Chondrocyte (in vitro differentiated cells): Measurements from ENCODE around the gene DNAJB12. TPM values are rescaled to one million over a fixed set of nuclear protein-coding genes. Genes with fewer than 3 reads are reported as not detected.
"Not testable (repeated sequence)": the region's sequence is repeated elsewhere in the genome, so short reads cannot be mapped to it uniquely, and the experiment has no call there.

ENCODE experiments used
- DNase-seq: peaks from one replicate; pipeline ENCODE4 v3.0.0; 2021; ENCODE audit warnings: mixed read lengths, low spot score
- H3K27ac Mint-ChIP-seq: one replicate; pipeline ENCODE4 v1.8.0; 2021; ENCODE audit warnings: mild to moderate bottlenecking, moderate library complexity, mixed read lengths; ENCODE audit not compliant: unreplicated experiment
- H3K27me3 Mint-ChIP-seq: 2 replicates; pipeline ENCODE4 v1.8.0; 2021; ENCODE audit warnings: low read depth, mixed read lengths
- H3K36me3 Mint-ChIP-seq: 2 replicates; pipeline ENCODE4 v1.8.0; 2021; ENCODE audit warnings: low read depth, mixed read lengths
- H3K4me1 Mint-ChIP-seq: 2 replicates; pipeline ENCODE4 v1.8.0; 2021; ENCODE audit warnings: low read depth, mild to moderate bottlenecking, mixed read lengths
- H3K4me3 Mint-ChIP-seq: one replicate; pipeline ENCODE4 v1.8.0; 2021; ENCODE audit warnings: mild to moderate bottlenecking, moderate library complexity, mixed read lengths; ENCODE audit not compliant: unreplicated experiment
- H3K9me3 Mint-ChIP-seq: 2 replicates; pipeline ENCODE4 v1.8.0; 2021; ENCODE audit warnings: low read depth, mixed read lengths
- CTCF ChIP-seq: fragments of 200-600 bp; sonication (generic); IDR thresholded peaks from 2 replicates; pipeline ENCODE4 v1.5.0; 2021; ENCODE audit warnings: antibody characterized with exemption, mild to moderate bottlenecking, moderate library complexity
- total RNA-seq: library from RNA; stranded (reverse); gene quantifications from 3 replicates; pipeline ENCODE4 v1.2.1, GENCODE V29; 2021

DNAJB12 gene
- total RNA-seq, 1 donor from 2014 or later = 28.7 TPM

- H3K27ac Mint-ChIP-seq = no peak overlapping the region
- TF ChIP-seq CTCF = no peak
- no peaks in the 10 kb centered on the region for H3K9me3 Mint-ChIP-seq
- peaks cover 7% of the 10 kb centered on the region for H3K4me1 Mint-ChIP-seq
- H3K4me3 Mint-ChIP-seq = no peak overlapping the region
- DNase-seq = no peak
- no peaks in the 10 kb centered on the region for H3K27me3 Mint-ChIP-seq
- H3K36me3 Mint-ChIP-seq = peaks cover 8% of the 10 kb centered on the region
These were observed 34.3 kb upstream of the DNAJB12 start for GRCh38 chr10:72389014-72389413.

- Mint-ChIP-seq H3K27ac (no peak overlapping the region), H3K36me3 (peaks cover 5% of the 10 kb centered on the region), H3K4me3 (no peak overlapping the region), H3K4me1 (peaks cover 7% of the 10 kb centered on the region), H3K9me3 (no peaks in the 10 kb centered on the region), H3K27me3 (no peaks in the 10 kb centered on the region)
- no peak for TF ChIP-seq CTCF
- no peak for DNase-seq
These were observed 33.3 kb upstream of the DNAJB12 start for GRCh38 chr10:72388062-72388461.

- H3K4me3 Mint-ChIP-seq = no peak overlapping the region
- peaks cover 2% of the 10 kb centered on the region for H3K36me3 Mint-ChIP-seq
- no peak for TF ChIP-seq CTCF
- no peak for DNase-seq
- H3K4me1 Mint-ChIP-seq = peaks cover 7% of the 10 kb centered on the region
- no peak overlapping the region for H3K27ac Mint-ChIP-seq
- no peaks in the 10 kb centered on the region for H3K9me3 Mint-ChIP-seq
- no peaks in the 10 kb centered on the region for H3K27me3 Mint-ChIP-seq
These were observed 32.3 kb upstream of the DNAJB12 start for GRCh38 chr10:72386916-72387586.

GRCh38 chr10:72385724-72386123, 31.0 kb upstream of the DNAJB12 start:
- H3K4me1 Mint-ChIP-seq = peaks cover 7% of the 10 kb centered on the region
- peaks cover 2% of the 10 kb centered on the region for H3K36me3 Mint-ChIP-seq
- H3K4me3 Mint-ChIP-seq = no peak overlapping the region
- TF ChIP-seq CTCF = no peak
- DNase-seq = no peak
- H3K27ac Mint-ChIP-seq = no peak overlapping the region
- no peaks in the 10 kb centered on the region for H3K27me3 Mint-ChIP-seq
- H3K9me3 Mint-ChIP-seq = no peaks in the 10 kb centered on the region

- H3K4me1 Mint-ChIP-seq, H3K36me3 Mint-ChIP-seq, H3K27me3 Mint-ChIP-seq, H3K4me3 Mint-ChIP-seq, H3K9me3 Mint-ChIP-seq, DNase-seq: not testable (repeated sequence)
- H3K27ac Mint-ChIP-seq = peak overlapping the region; percentile 14
These were observed 30.3 kb upstream of the DNAJB12 start for GRCh38 chr10:72384982-72385381.

- Mint-ChIP-seq H3K4me3 (no peak overlapping the region), H3K4me1 (peaks cover 5% of the 10 kb centered on the region), H3K27ac (no peak overlapping the region), H3K36me3 (peaks cover 3% of the 10 kb centered on the region), H3K27me3 (no peaks in the 10 kb centered on the region), H3K9me3 (no peaks in the 10 kb centered on the region)
- no peak for DNase-seq
- no peak for TF ChIP-seq CTCF
These were observed 25.1 kb upstream of the DNAJB12 start for GRCh38 chr10:72379776-72380175.
